Esophagus muscularis mucosa (tissue), 3 donors: ENCODE results near the gene FBXO31.

Experiments used
- CTCF ChIP-seq, 3 experiments: fragments of 200-600 bp in 2 of 3; fragments of 450-650 bp in 1 of 3; sonication (generic) in 2 of 3; IDR thresholded peaks; one replicate each; pipeline ENCODE4 v1.5.1; 2017 to 2019; ENCODE audit warnings: antibody characterized with exemption in 3 of 3, mild to moderate bottlenecking in 2 of 3, moderate library complexity in 1 of 3
- POLR2A ChIP-seq: fragments of 450-650 bp; IDR thresholded peaks from one replicate; pipeline ENCODE4 v1.6.1; 2017; ENCODE audit warnings: antibody characterized with exemption, moderate library complexity, mild to moderate bottlenecking, low read depth

DNA sequence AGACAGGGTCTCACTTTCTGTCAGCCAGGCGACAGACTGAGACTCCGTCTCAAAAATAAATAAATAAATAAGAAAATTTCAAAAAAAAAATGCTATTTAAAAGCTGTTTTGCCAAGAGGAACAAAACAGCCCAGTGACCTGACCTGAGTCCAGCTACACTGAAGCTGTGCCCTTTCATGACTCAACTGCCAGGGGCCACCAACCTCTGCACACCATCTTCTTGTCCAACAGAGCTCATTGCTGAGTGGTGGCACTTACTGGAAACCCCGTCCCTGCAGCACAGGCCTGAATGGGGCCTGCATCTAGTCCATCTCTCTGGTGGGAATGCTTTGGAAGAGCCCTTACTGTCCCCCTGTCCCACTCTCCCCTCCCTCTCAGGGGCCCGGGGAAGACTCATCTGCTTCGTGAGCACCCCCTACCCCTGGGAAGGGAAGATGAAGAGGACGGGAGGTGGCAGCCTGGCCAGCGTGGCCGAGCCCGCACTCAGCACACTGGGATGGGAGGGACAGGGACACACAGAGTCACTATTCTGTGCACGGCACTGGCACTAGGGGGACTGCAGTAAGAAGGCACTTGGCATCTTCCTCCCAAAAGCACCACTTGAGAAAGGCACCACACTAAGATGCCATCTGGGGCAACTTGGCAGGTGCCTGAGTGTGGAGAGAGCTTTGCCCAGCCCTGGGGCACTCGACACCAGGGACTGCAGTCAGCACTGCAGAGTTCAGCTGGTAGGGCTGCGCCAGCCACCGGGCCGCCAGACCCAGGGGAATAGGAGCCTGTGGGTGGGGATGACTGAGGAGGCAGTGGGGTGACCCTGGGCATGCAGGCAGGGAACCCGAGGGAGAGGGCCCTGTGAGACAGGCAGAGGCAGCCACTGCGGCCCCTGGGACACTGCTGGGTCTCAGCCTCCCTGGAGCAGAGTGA is 13.5 kb downstream of the FBXO31 start:
- TF ChIP-seq POLR2A, result no peak
- TF ChIP-seq CTCF (IDR thresholded peaks at IDR 0.05), result no peak
